Daoy (cell line): ENCODE measurements around the gene PLAGL1. TPM values are rescaled to one million over a fixed set of nuclear protein-coding genes. Genes with fewer than 3 reads are reported as not detected.
"Not testable (repeated sequence)": the region's sequence is repeated elsewhere in the genome, so short reads cannot be mapped to it uniquely, and the experiment has no call there.

Experiments
- DNase-seq: peaks from one replicate; pipeline ENCODE4 v3.0.0-alpha.2; 2015; ENCODE audit warnings: low read depth
- total RNA-seq: library from RNA; depleted of rRNA; stranded (reverse); fragments of >200 nt; shearing (Covaris generic); gene quantifications from 2 replicates; pipeline ENCODE4 v1.2.3, GENCODE V29; 2014; rRNA removed

PLAGL1 gene
- total RNA-seq, 1 experiment from 2014 or later: 2.6 TPM

DNA sequence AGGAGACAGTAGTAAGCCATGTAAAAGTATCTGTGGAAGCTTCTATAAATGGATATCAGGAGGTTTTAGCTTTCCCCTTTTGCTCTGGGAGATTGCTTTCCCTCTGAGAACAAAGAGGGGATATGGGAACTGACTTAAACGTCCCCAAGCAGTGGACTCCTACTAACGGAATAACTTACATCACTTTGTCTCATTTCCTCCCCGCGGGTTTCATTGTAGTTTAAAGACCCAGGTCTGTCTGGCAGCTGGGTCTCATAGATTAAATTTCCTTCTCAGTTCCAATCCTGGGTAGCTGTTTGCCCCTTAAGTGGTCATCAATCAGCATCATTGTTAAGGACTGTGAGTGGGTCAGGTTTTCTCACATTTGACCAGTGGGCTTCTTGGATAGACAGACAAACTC lies 68.7 kb downstream of the PLAGL1 start:
- no peak for DNase-seq

DNA sequence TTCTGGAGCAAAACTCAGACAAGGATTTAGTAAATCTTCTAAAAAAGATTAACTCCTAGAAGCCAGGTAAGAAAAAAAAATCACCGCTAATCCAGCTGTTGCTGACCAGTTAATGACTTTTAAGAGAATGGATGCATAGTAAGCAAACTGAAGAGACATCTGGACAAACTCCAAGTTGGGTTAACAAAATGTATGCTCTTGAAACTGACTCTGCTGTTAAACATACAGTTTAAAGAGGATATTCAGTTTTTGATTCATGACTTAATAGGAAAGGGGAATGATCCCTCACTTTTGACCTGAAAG lies 70.4 kb downstream of the PLAGL1 start:
- DNase-seq: no peak

- DNase-seq: no peak
Observed at GRCh38 chr6:143936778-143937667, 71.0 kb downstream of the PLAGL1 start.

GRCh38 chr6:143936347-143936746 lies 71.7 kb downstream of the PLAGL1 start:
- DNase-seq: no peak

DNA sequence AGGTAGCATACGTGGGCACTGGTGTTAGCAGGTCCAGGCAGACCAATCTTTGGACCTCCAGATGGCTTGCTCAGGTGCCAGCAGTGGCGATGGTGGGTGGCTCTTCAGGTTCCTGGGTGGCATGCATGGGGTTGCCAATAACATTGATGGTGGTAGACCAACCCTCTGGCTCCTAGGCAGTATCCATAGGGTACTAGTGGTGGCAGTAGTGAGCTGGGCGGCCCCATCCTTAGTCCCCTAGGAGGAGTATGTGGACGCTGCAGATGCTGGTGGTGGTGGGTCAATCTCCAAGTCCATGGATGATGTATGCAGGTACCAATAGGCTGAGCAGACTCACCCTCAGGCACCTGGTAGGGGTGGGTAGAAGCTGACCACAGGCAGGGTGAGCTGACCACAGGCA lies 73.2 kb downstream of the PLAGL1 start:
- no peak for DNase-seq

- DNase-seq: no peak
Observed at GRCh38 chr6:143934331-143934730, 73.7 kb downstream of the PLAGL1 start.

- no peak for DNase-seq
Observed at GRCh38 chr6:143929975-143930374, 78.1 kb downstream of the PLAGL1 start.

DNA sequence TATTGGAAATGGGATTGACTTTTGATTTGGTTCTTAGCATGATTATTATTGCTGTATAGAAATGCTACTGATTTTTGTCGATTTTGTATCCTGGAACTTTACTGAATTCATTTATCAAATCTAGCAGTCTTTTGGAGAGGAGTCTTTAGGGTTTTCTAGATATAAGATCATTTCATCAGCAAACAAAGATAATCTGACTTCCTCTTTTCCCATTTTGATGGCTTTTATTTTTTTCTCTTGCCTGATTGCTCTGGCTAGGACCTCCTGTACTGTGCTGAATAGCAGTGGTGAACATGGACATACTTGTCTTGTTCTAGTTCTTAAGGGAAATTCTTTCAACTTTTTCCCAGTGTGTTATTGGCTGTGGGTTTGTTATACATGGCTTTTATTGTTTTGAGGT lies 79.2 kb downstream of the PLAGL1 start:
- no peak for DNase-seq

GRCh38 chr6:143917026-143917425 lies 91.0 kb downstream of the PLAGL1 start:
- not testable (repeated sequence) for DNase-seq

GRCh38 chr6:143912671-143913070 lies 95.4 kb downstream of the PLAGL1 start:
- DNase-seq: no peak

- no peak for DNase-seq
Observed at GRCh38 chr6:143911028-143911427, 97.0 kb downstream of the PLAGL1 start.

GRCh38 chr6:143902827-143903226 lies 105.2 kb downstream of the PLAGL1 start:
- DNase-seq: no peak

- no peak for DNase-seq
Observed at GRCh38 chr6:143901885-143902750, 105.9 kb downstream of the PLAGL1 start.

GRCh38 chr6:143900358-143900757 lies 107.7 kb downstream of the PLAGL1 start:
- DNase-seq: no peak

GRCh38 chr6:143896126-143896860 lies 111.8 kb downstream of the PLAGL1 start:
- no peak for DNase-seq

- DNase-seq: no peak
Observed at GRCh38 chr6:143894655-143895054, 113.4 kb downstream of the PLAGL1 start.

Other genes starting within 250 kb of the PLAGL1 start
- gene LTV1, start 164.9 kb downstream of the PLAGL1 start, total RNA-seq: 85.2 and 102 TPM in 2 replicates
- not detected in 2 replicates for gene ZC2HC1B, start 143.8 kb downstream of the PLAGL1 start, total RNA-seq
- 200 TPM in 2 replicates for gene SF3B5, start 87.3 kb upstream of the PLAGL1 start, total RNA-seq
- gene STX11, start 142.3 kb upstream of the PLAGL1 start, total RNA-seq: 4.6 and 6.3 TPM in 2 replicates